ENCODE data around the gene TMEM63C. TPM values are rescaled to one million over a fixed set of nuclear protein-coding genes. Genes with fewer than 3 reads are reported as not detected.

TMEM63C gene
- total RNA-seq, 1 experiment from 2014 or later, result not detected

DNA sequence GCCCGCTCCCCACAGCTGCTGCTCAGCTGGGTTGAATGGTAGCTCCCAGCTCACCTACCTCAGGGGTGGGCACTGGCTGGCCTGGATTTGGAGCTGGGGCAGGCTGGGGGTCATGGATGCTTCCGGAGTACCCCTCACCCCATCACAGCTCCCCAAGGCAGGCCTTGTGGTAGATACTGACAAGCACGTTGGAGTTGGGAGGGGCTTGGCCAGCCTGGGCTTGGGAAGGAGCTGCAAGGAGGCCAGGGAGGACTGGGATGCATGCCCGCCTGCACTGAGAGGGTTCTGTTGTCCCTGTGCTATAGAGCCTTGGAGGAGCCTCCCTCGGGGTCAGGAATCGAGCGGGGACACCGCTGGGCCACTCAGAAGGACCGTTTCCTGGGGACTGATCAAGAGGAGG is 14.2 kb downstream of the TMEM63C start:
- DNase-seq (ENCODE audit: low read depth), result no peak

DNA sequence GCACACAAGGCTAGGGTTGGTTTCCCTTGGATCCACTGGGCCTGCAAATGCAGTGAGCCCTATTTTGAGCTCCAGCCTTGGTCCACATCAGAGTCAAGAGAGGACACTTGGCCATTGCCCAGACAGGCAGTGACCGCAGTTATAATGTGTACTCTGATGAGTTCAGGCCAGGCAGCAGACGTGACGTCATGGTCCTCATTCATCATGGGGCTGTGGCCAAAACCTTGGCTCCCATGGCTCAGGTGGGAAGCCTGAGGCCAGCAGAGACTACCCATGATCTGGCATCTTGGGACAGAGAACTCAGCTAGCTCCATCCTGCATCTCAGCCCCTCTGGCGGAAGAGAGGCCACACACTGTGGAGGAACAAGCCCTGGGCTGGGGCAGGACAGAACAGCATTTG is 16.4 kb downstream of the TMEM63C start:
- no peak for DNase-seq (ENCODE audit: low read depth)

DNA sequence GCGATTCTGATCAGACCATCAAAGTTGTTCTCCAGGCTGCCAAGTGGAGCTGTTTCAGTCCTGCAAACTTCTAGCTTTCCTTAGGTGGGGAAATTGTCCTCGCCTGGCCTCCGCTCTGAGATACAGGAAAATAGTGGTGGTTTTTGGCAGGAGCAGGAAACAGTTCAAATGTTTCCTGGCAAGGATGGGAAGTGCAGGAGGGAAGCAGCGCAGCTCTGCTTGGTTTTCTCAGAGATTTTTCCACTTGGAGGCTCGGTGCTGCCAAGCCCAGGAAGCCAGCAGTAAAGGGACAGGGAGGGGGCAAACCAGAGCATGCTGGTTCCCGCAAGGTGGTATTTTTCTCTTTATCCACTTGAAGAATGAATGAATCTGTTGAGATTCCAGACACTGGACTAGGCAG is 17.0 kb downstream of the TMEM63C start:
- DNase-seq (ENCODE audit: low read depth), result no peak

DNA sequence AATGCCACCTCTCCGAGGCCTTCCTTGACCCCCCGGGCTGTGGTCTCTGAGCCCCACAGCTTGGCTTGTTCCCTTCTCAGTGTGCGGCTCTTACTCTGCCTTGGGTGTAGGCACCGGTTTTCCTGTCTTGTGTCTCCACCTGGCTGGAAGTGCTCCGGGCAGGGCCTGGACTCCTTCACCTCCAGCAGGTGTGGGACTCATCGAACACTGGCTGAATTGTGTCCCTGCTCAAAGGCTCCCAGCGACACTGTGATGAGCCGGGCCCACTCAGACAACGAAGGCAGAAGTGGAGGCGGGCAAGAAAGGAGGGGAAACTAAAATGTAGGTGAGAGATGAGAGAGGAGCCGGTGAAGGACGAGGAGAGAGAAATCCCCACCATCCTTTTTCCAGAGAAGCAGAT is 18.0 kb downstream of the TMEM63C start:
- DNase-seq (ENCODE audit: low read depth), result no peak

DNA sequence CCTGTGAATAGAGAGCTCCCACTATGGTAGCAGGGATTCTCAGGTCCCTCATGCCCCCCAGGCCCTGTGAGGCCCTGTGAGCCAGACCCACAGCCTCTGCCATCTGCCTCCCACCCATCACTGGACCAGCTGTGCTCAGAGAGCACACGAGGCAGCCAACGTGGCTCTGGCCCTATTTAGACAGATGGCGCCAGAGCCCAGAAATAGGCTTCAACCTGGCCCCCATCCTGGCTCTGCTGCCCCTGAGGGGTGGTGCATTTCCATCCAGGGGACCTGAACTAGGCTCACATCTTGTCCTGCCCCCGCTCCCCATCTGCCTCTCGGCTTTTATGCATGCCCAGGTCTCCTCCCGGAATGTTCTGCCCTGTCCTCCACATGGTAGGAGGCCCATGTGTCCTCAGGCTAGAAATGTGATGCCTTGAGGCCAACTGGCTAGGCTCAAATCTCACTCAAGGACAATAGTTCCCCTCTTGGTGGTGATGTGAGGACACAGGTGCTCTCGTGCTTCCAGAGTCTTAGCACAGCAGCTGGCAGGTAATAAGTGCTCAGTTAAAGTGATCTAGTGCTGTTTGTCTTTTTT is 18.9 kb downstream of the TMEM63C start:
- DNase-seq (ENCODE audit: low read depth), result no peak

DNA sequence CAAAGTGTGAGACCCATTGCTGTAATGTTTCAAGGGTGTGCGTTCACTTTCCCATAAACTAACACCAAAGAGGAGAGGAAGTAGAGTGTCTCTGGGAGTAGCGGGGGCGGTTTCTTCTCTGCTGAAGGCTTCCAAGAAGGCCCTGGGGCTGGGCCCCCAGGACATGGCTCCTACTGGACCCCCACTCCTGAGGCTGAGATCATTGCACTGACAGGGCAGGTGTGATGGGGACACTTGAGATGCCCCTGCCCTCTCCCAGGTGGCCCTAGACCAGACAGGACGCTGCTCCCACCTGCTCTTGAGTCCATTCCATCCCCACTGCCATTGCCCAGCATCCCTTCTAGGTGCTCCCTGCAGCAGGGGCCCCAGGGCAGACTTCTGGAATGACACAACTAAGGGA is 20.1 kb downstream of the TMEM63C start:
- DNase-seq (ENCODE audit: low read depth), result no peak

DNA sequence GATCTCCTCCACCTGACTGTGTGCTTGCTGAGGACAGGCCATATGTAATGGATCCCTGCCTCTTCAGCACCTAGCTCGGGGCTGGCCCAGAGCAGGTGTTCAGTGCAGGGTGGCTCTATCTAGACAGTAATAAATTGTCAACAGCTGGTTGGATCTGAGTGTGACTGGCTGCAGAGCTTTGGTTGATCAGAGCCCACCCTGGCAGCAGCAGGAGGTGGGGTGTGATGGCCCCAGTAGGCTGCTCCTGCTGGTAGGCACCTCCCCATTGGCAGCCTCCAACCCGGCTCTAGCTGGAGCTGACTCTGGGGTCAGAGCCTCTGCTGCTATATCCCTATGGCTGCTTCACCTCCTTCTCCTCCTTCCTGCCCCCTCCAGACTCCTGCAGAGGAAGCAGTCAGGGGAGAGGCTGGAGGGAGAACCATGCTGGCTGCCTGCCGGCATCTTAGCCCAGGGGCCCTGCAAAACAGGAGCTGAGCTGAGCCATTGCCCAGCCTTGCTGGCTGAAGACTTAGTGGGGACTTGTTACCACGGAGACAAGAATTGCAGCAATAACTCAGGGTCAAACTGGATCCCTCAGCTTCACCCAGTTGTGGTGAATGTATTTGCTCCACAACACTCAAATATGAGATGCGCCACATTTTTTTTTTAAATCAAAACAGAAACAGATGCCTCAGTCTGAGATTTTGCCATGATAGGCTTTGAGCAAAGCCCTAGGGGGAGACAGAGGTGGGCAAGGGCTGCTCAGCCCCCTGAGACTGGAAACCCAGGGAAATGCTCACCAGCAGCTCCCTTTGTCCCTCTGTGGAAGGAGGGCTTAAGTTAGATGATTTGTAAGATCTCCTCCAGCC is 22.2 kb downstream of the TMEM63C start:
- DNase-seq (ENCODE audit: low read depth), result no peak

DNA sequence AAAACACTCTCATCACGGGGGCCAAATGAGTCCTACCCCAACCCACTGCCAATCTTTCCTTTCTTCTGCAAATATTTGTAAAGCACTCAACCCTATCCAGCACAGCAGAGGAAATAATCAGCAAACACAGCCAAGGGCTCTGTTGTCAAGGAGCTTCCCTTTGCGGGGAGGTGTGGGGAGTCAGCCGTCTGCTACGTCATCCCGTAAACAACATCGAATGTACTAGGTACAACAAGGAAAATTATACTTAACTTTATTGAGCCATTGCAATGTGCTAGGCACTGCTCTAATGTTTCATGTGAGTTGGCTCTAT is 22.8 kb downstream of the TMEM63C start:
- no peak for DNase-seq (ENCODE audit: low read depth)

DNA sequence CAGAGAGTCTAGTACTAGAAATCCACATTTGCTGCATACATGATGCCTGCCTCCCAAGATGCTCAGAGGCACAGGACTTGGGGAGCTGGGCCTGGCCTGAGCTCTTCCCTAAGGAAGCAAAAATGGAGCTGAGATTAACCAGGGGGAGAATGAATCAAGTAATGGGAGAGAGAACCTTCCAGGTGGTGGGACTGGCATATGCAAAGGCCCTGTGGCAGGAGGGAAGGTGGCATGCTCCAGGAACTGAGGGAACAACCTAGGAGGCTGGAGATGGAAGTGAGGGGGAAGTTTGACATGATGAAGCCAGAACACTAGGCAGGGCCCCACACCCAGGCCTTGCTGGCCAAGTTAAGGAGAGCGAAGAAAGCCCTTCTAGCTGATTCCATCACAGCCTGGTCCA is 23.3 kb downstream of the TMEM63C start:
- no peak for DNase-seq (ENCODE audit: low read depth)

DNA sequence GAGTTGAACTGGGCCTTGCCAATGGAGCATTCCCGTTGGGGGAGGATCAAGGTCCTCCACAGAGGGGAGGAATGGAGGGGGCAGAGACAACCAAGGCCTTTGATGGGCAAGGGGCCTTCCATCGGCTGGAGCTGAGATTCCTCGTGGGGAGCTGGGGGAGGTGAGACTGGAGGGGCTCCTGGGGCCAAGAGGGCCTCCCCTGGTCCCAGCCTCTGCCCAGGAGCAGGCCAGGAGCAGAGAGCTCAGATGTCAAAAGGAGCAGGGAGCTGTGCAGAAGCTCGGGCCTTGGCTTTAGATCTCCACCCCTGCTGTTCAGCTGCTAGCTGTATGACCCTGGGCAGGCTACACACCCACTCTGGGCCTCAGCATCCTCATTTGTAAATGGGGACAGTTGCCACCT is 24.0 kb downstream of the TMEM63C start:
- DNase-seq (ENCODE audit: low read depth), result no peak

DNA sequence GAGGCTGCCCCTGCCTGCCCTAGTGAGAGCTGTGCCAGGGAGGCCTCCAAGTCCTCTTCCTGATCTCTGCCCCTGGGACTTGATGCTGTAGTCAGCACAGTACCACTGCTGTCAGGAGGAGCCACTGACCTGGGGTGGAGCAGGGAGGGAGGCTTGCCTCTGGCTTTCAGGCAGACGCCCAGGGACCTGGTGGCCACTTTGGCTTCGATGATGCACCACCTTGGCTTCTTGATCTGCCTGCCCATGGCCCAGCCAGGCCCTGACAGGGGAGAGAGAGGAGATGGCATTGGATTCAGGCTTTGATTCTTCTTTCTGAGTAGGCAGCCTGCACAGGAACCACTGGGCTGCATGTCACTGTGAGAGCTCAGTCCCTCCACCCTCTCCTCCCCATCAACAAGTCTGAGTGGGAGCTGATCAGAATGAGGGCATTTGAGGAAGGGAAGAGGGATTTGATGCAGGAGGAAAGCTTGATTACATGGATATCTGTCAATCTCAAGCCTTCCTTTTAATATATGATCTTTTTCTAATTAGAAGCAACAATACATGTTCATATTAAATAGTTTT is 24.7 kb downstream of the TMEM63C start:
- DNase-seq (ENCODE audit: low read depth), result no peak

DNA sequence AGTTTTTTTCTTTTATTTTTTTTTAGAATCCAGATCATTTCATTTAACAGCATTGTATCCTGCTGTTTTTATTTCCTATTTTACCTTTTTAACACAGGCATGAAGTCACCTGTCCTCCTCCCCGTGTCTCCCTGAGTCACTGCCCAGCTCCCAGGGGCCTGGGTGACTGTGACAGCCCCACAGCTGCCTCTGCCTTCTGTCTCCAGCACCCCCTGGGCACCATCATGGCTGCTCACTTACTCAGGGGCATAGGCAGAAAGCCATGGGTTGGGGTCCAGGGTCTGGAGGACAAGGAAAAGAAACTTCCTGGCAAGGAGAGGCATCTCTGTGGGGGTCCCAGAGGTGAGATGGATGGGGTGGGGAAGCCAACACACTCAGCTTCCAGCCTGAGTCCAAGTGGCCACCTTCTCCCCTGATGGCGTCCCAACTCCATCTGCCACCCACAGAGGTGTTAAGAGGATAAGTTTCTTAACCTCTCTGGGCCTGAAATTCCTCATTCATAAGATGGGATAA is 25.3 kb downstream of the TMEM63C start:
- no peak for DNase-seq (ENCODE audit: low read depth)

DNA sequence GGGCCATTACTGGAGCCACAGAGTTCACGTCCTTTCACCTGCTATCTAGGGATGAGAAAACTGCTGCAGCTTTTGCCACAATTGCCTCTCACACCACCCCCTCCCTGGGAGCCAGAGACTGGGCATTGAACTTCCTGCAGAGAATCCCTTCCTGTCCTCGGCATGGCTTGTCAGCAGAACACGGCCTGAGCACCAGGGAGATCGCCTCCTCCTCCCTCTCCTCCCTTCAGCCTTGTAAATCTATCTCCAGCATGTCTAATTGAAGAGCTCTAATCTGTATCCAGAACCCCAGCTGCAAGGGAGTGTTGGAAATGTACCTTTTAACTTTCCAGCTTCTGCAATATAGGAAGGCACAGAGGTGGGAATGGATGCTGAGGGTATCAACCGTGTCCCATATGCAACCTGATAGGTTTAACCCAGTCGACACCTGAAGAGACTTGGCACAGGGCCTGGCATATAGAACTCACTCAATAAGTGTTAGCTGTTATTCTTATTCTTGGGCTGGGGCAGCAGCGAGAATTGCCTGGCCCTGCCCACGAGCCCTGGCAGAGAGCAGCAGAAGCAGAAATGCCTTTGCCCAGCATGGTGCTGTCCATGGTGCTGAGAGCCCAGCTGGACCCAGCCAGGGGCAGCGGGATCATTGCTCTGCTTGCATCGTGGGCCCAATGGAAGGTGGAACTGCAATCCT is 26.8 kb downstream of the TMEM63C start:
- DNase-seq (ENCODE audit: low read depth), result peak; percentile 55

DNA sequence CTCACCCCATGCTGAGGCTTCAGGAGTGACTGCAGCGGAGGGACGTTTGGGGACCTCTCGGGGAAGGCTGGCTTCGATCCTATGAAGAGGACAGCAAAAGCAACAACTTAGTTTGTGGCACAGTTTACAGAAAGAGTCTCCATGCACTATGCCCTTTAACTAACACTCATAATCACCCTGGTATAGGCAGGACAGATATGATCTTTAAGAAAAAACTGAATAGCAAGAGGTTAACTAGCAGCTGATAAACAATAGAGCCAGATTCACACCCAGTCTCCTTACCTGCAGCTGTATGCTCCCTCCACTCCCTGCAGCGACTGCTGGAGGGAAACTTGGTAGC is 27.4 kb downstream of the TMEM63C start:
- DNase-seq (ENCODE audit: low read depth), result no peak

DNA sequence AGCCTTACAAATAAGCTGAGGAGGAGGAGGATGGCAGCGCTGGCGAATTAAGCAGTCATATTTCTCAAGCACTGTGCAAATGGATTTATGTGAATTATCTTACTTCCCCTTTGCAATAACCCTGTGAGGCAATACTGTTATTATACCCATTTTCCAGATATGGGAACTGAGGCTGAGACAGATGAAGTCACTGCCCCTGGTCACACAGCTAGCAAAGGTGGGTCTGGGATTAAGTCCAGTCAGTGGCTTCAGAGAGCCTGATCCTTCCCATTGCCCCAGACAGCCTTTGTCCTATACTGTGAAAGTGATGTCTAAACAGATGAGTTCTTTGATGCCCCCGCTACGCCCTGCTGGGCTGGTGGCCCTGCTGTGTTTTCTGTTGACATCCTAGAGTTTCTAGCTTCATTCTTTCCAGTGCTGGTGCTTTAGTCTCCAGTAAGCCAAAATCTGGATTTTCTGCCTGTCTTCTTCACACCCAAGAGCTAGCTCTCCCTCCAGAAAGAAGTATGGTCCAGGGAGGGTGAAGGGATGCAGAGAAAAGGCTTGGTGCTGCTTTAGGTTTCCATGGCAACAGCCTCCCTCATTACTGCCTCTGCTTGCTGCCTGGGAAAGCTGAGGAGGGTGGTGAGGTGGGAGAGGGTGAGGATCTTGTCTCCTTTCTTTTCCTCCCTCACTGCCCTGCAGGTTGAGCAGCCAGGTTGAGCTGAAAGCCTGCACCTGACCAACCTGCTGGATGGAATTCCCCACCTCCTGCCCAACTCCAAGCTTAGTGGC is 30.7 kb downstream of the TMEM63C start:
- DNase-seq (ENCODE audit: low read depth), result no peak

DNA sequence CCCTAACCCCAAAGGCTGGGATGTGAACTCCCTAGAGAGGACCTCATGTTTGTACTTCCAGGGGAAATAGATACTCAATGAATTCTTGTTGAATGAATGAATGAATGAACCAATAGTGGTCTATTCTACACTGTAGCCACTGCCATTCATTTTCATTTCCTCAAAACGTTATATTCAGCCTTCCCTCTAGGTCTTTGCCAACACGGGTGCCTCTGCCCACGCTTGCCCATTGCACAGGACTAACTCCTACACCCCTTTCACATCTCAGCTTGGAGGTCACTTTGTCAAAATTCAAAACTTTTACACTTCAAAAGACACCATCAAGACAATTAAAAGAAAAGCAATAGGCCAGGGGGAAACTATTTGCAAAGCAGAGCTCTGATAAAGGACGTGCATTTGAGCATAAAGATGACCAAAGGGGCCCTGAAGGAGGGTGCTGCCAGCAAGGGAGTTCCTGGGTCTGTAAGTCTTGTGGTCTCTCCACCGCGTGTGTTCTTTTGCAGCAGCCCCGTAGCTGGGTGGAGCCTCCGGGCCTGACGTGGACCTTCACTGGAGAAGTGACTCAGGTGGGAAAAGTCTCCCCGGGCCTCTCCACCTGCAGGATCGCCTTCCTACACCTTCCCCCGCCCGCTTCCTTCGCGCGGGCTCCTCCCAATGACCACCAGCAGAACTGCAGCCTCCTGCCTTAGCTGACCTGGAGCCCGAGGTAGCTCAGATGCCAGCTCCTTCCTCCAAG is 31.5 kb downstream of the TMEM63C start:
- DNase-seq (ENCODE audit: low read depth), result peak; percentile 7

DNA sequence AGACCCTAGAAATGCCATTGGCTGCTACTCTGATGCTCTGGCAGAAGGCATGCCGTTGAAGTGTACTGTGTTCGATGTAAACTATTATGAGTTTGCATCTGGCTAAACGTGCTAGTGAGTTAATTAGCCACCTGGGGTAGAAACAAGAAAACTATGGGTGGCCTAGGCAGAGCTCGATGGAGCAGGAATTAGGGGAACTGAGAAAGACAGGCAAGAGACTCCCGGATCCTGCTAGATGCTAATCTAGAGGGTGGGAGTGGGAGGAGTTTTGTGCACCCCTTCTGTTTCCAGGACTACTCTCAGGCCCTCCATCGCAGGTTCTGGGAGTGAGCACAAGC is 32.0 kb downstream of the TMEM63C start:
- no peak for DNase-seq (ENCODE audit: low read depth)

DNA sequence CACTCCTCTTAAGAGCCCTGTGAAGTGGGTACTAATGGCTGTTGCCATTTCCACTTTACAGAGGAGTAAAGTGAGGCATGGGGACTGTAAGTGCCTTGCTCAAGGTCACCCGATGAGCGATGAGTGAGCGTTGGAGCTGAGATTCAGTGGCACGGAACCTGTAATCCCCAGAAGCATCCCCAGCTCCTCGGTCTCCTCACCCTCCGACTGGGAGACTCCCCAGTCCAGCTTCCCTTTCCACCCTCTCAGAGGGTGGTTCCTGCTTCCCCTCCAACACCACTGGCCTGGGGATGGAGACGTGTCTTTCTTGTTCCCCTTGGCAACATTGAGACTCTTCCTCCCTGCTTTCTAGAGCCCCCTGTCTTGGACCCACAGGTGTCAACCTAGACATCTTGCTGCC is 32.6 kb downstream of the TMEM63C start:
- DNase-seq (ENCODE audit: low read depth), result no peak

DNA sequence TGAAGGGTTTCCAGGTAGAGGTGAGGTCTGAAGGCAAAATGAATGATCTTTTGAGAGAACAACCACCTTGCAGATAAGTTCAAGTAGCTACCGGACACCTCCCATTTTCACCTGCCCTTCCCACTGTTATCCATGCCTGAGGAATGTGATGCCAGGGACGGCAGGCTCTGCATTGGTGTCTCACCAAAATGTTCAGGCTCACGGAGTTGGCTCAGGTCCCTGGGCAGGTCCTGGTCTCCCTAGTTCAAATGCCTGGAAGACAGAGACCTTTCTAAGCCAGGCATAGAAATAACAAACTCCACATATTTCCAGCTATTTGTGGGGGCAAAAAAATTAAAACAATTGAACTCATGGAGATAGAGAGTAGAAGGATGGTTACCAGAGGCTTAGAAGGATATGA is 36.0 kb downstream of the TMEM63C start:
- no peak for DNase-seq (ENCODE audit: low read depth)

DNA sequence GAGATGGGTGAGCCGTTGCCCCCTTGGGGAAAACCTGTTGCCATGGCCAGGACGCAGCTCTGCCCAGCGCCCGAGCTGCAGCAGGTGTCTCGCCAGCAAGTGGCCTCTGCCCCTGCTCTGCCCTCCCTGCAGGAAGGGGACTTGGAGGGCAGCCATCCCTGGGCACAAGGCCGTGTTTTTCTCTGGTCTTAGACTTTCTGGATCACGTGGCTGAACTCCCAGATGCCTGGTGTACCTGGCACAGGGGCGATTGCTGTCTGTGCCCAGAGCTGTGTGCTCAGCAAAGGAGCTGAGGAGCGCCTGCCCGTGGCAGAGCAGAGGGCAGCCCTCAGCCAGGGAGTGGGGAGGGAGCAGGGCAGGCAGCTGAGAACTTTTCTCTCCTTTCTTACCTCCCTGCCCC is 38.0 kb downstream of the TMEM63C start:
- no peak for DNase-seq (ENCODE audit: low read depth)

DNA sequence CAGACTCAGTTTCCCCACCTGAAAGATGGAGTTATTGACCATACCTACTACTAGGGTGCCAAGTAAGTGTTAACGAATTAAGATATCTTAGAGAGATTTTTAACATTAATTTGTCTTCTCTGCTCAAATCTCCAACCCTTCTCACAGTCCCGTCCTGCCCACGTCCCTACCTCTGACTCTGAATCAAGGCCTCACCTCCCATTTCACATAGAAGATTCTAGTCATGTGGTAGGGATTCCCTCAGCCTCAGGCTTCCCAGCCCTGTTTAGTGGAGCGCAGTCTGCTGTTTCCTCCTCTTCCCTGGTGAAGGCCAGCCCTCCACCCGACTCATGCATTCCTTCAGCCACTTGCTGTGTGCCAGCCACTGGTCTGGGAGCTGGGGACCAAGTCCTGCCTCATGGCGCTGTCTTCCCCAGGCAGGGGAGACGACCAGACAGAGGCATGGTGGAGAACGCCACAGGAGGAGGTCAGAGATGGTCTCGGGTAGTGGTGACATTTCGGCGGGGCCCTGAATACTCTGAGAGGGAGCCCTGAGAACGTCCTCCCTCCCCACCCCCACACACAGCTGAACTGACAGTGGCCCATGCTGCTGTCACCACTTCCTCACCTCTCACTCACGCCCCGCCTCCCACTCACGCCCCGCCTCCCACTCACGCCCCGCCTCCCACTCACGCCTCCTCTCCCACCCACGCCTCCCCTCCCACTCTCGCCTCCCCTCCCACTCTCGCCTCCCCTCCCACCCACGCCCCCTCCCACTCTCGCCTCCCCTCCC is 38.8 kb downstream of the TMEM63C start:
- DNase-seq (ENCODE audit: low read depth), result no peak
